Fibroblast of lung (primary cell): Measurements from ENCODE around the gene OVOL3.

Experiments
- CTCF ChIP-seq, 2 donors: IDR thresholded peaks in 1 of 2; conservative IDR thresholded peaks in 1 of 2; 1 replicate in 1 of 2; 2 replicates in 1 of 2; pipeline ENCODE4 v1.5.1; 2011 to 2012; ENCODE audit warnings: low read length in 2 of 2, control low read depth in 1 of 2, inconsistent platforms in 1 of 2, low read depth in 1 of 2, mild to moderate bottlenecking in 1 of 2
- EZH2 ChIP-seq: IDR thresholded peaks from 2 replicates; pipeline ENCODE4 v1.5.1; 2012; ENCODE audit warnings: low read length, control low read depth, mild to moderate bottlenecking; ENCODE audit errors: missing control alignments

GRCh38 chr19:36152019-36152351 is 41.0 kb downstream of the OVOL3 start:
- TF ChIP-seq CTCF (conservative IDR thresholded peaks at IDR 0.05 in 1 of 2, IDR thresholded peaks at IDR 0.05 in 1 of 2; ENCODE audit: low read depth in 1 of 2, low read length in 2 of 2) (no peak), EZH2 (no peak)
